D721Med (cell line): ENCODE measurements around the gene RALGAPA2.
"Not testable (repeated sequence)": the region's sequence is repeated elsewhere in the genome, so short reads cannot be mapped to it uniquely, and the experiment has no call there.

Experiments
- DNase-seq: peaks from one replicate; pipeline ENCODE4 v3.0.0; 2011; ENCODE audit warnings: low spot score; ENCODE audit not compliant: insufficient read length
- FAIRE-seq: peaks from 2 replicates; lab custom pipeline; 2011; peaks lifted over from hg19 to GRCh38; lab: Jason Lieb, UNC
- CTCF ChIP-seq: IDR thresholded peaks from 2 replicates; pipeline ENCODE4 v1.5.1; 2012; ENCODE audit warnings: mild to moderate bottlenecking, control low read depth; ENCODE audit not compliant: insufficient read depth; ENCODE audit errors: missing control alignments

RALGAPA2 gene

GRCh38 chr20:20362774-20363433, 349.5 kb downstream of the RALGAPA2 start:
- DNase-seq (no peak), FAIRE-seq (no peak)
- no peak for TF ChIP-seq CTCF

GRCh38 chr20:20360464-20360863, 352.0 kb downstream of the RALGAPA2 start:
- no peak for DNase-seq

GRCh38 chr20:20359628-20360027, 352.8 kb downstream of the RALGAPA2 start:
- FAIRE-seq = no peak
- no peak for DNase-seq
- no peak for TF ChIP-seq CTCF

More at GRCh38 chr20:20360464-20360863, 352.0 kb downstream of the RALGAPA2 start:
- TF ChIP-seq CTCF = peak; percentile 60
- no peak for FAIRE-seq

GRCh38 chr20:20358801-20359200, 353.6 kb downstream of the RALGAPA2 start:
- no peak for TF ChIP-seq CTCF
- DNase-seq (no peak), FAIRE-seq (no peak)

- FAIRE-seq, DNase-seq: not testable (repeated sequence)
Measured at GRCh38 chr20:20355503-20355902, 356.9 kb downstream of the RALGAPA2 start.

- no peak for TF ChIP-seq CTCF
- FAIRE-seq (no peak), DNase-seq (no peak)
Measured at GRCh38 chr20:20353576-20353975, 358.9 kb downstream of the RALGAPA2 start.

GRCh38 chr20:20344476-20344875, 368.0 kb downstream of the RALGAPA2 start:
- DNase-seq = no peak
- TF ChIP-seq CTCF = no peak
- FAIRE-seq = no peak
